PC-9 (cell line): Measurements from ENCODE around the gene IL5RA. TPM values are rescaled to one million over a fixed set of nuclear protein-coding genes. Genes with fewer than 3 reads are reported as not detected.

Experiments used
- BruUV-seq: library from RNA; stranded (reverse); fragments of 400-500 nt; replicated peaks from 2 replicates; lab custom pipeline; 2021; lab: Mats Ljungman, UMichigan
- CTCF ChIA-PET: fragments of 300-600 bp; sonication (Branson Sonifier 250); formaldehyde crosslinking; loops from one replicate; lab custom pipeline; 2022; ENCODE audit warnings: antibody characterized with exemption; lab: Charles Lee
- POLR2A ChIA-PET: fragments of 300-600 bp; sonication (Branson Sonifier 250); formaldehyde crosslinking; loops from one replicate; lab custom pipeline; 2022; ENCODE audit warnings: antibody characterized with exemption; ENCODE audit not compliant: unreplicated experiment; lab: Charles Lee
- DNase-seq, 2 experiments: peaks; one replicate each; pipeline versions ENCODE4 v3.0.0 to v3.0.0-alpha.2; 2015 to 2022; ENCODE audit warnings: mixed read lengths in 1 of 2
- H2AFZ ChIP-seq: fragments of 200-600 bp; sonication (generic); 2 replicates; pipeline ENCODE4 v1.8.1; 2017; ENCODE audit warnings: antibody characterized with exemption
- H3F3A ChIP-seq: fragments of 200-600 bp; sonication (generic); 2 replicates; pipeline ENCODE4 v1.8.1; 2017; ENCODE audit warnings: antibody characterized with exemption, mild to moderate bottlenecking, low read depth; ENCODE audit not compliant: insufficient read depth
- H3K27ac ChIP-seq: fragments of 200-600 bp; sonication (generic); 2 replicates; pipeline ENCODE4 v1.6.1; 2016; ENCODE audit warnings: mixed run types
- H3K27me3 ChIP-seq: fragments of 200-600 bp; sonication (generic); 2 replicates; pipeline ENCODE4 v1.6.1; 2016; ENCODE audit warnings: low read depth, mixed run types; ENCODE audit not compliant: insufficient read depth
- H3K36me3 ChIP-seq: fragments of 200-600 bp; sonication (generic); 2 replicates; pipeline ENCODE4 v1.6.1; 2016; ENCODE audit warnings: low read depth, mixed run types
- H3K4me1 ChIP-seq: fragments of 200-600 bp; sonication (generic); replicated peaks from 2 replicates; pipeline ENCODE4 v1.6.1; 2016; ENCODE audit warnings: mixed run types; ENCODE audit not compliant: insufficient read depth
- H3K4me2 ChIP-seq: fragments of 200-600 bp; sonication (generic); 2 replicates; pipeline ENCODE4 v1.6.1; 2017; ENCODE audit warnings: mixed run types
- H3K4me3 ChIP-seq: fragments of 200-600 bp; sonication (generic); 2 replicates; pipeline ENCODE4 v1.6.1; 2016; ENCODE audit warnings: mixed run types
- H3K79me2 ChIP-seq: fragments of 200-600 bp; sonication (generic); 2 replicates; pipeline ENCODE4 v1.6.1; 2017; ENCODE audit warnings: low read depth, mixed run types
- H3K9me2 ChIP-seq: fragments of 200-600 bp; sonication (generic); 2 replicates; pipeline ENCODE4 v1.8.1; 2017; ENCODE audit warnings: mild to moderate bottlenecking; ENCODE audit not compliant: insufficient read depth
- H3K9me3 ChIP-seq: fragments of 200-600 bp; sonication (generic); 2 replicates; pipeline ENCODE4 v1.8.1; 2016; ENCODE audit warnings: low read depth; ENCODE audit not compliant: insufficient read depth
- H4K20me1 ChIP-seq: fragments of 200-600 bp; sonication (generic); 2 replicates; pipeline ENCODE4 v1.8.1; 2017; ENCODE audit not compliant: insufficient read depth
- CTCF ChIP-seq: fragments of 200-600 bp; sonication (generic); conservative IDR thresholded peaks from 2 replicates; pipeline ENCODE4 v1.6.1; 2017; ENCODE audit warnings: mixed run types, antibody characterized with exemption, mild to moderate bottlenecking, moderate library complexity
- EZH2 ChIP-seq: fragments of 200-600 bp; sonication (generic); IDR thresholded peaks from 2 replicates; pipeline ENCODE4 v1.8.0; 2017; ENCODE audit warnings: antibody characterized with exemption, low read depth
- intact Hi-C: fragments of 100-400 bp; cut with micrococcal nuclease; formaldehyde crosslinking; loops from one replicate; pipeline ENCODE4 v1.10.0; 2022; ENCODE audit not compliant: unreplicated experiment
- total RNA-seq: library from RNA; stranded (reverse); gene quantifications from 2 replicates; pipeline ENCODE4 v1.2.3, GENCODE V29; 2021

The IL5RA gene
- total RNA-seq, 1 experiment from 2014 or later: not detected

GRCh38 chr3:3110749-3111361 lies 681 bp upstream of the IL5RA start:
- no peaks in the 10 kb centered on the region for H3K4me1 ChIP-seq
- TF ChIP-seq CTCF (no peak), EZH2 (no peak)

GRCh38 chr3:3109407-3110298 lies 521 bp downstream of the IL5RA start:
- Histone ChIP-seq H3K36me3 (no peaks in the 10 kb centered on the region), H4K20me1 (no peaks in the 10 kb centered on the region), H3K4me1 (no peaks in the 10 kb centered on the region), H3F3A (no peaks in the 10 kb centered on the region), H3K9me3 (no peaks in the 10 kb centered on the region), H3K27ac (no peak overlapping the region), H3K79me2 (no peaks in the 10 kb centered on the region), H3K4me3 (no peak overlapping the region), H3K9me2 (no peaks in the 10 kb centered on the region), H3K4me2 (no peak overlapping the region), H3K27me3 (no peaks in the 10 kb centered on the region), H2AFZ (no peak overlapping the region)
- ChIA-PET POLR2A (no interaction called here), CTCF (interaction anchor here (0.5 kb wide), 1 partner anchor 19 kb away, joined by 5 read pairs; no protein-coding TSS in a partner anchor)
- DNase-seq: no peak
- intact Hi-C loops: no loop called here
- TF ChIP-seq CTCF (no peak), EZH2 (no peak)
- BruUV-seq: no TSS peak

More at GRCh38 chr3:3110749-3111361, 681 bp upstream of the IL5RA start:
- H3F3A ChIP-seq: no peaks in the 10 kb centered on the region
- H3K9me2 ChIP-seq: no peaks in the 10 kb centered on the region
- no peaks in the 10 kb centered on the region for H3K9me3 ChIP-seq
- no peaks in the 10 kb centered on the region for H3K27me3 ChIP-seq
- ChIA-PET POLR2A (no interaction called here), CTCF (no interaction called here)
- no peak overlapping the region for H3K4me2 ChIP-seq
- no peaks in the 10 kb centered on the region for H3K79me2 ChIP-seq
- no peak overlapping the region for H3K27ac ChIP-seq
- intact Hi-C loops: no loop called here
- no TSS peak for BruUV-seq
- H2AFZ ChIP-seq: no peak overlapping the region
- no peak overlapping the region for H3K4me3 ChIP-seq
- H4K20me1 ChIP-seq: no peaks in the 10 kb centered on the region
- peak; percentile 16 to 55 for DNase-seq
- H3K36me3 ChIP-seq: no peaks in the 10 kb centered on the region

- no peaks in the 10 kb centered on the region for H3K79me2 ChIP-seq
- H3K27me3 ChIP-seq: no peaks in the 10 kb centered on the region; the same call in 1 of the 2 replicates
- H3K4me3 ChIP-seq: no peak overlapping the region
- no peaks in the 10 kb centered on the region for H3K36me3 ChIP-seq
- BruUV-seq: no TSS peak
- H3K9me2 ChIP-seq: no peaks in the 10 kb centered on the region
- H3K4me2 ChIP-seq: no peak overlapping the region
- no peaks in the 10 kb centered on the region for H4K20me1 ChIP-seq
- no peaks in the 10 kb centered on the region for H3K4me1 ChIP-seq
- no peak overlapping the region for H3K27ac ChIP-seq
- H3F3A ChIP-seq: no peaks in the 10 kb centered on the region
- ChIA-PET POLR2A (no interaction called here), CTCF (no interaction called here)
- TF ChIP-seq CTCF (no peak), EZH2 (no peak)
- intact Hi-C loops: no loop called here
- no peak for DNase-seq
- no peaks in the 10 kb centered on the region for H3K9me3 ChIP-seq
- no peak overlapping the region for H2AFZ ChIP-seq
These were observed 2.3 kb downstream of the IL5RA start for GRCh38 chr3:3107858-3108257.
